Stimulated activated naive CD8-positive, alpha-beta T cell treated with anti-CD3 and anti-CD28 coated beads, Interleukin-15, Interleukin-2, amounts not matched to agents 100 U/mL and 50 U/mL, for 24 hours (primary cell): ENCODE results near the gene KLF9.
A peak's percentile ranks its signal among the peaks of the same experiment; 100 is the strongest.

Source experiments
- ATAC-seq: fragments of 150-1000 bp; cut with Tn5 transposase; one replicate; pipeline ENCODE4 v1.10.0; 2021
- DNase-seq: peaks from one replicate; pipeline ENCODE4 v3.0.0; 2021

Gene KLF9

GRCh38 chr9:70421272-70422180, 7.1 kb upstream of the KLF9 start:
- peak; percentile 30 for DNase-seq

GRCh38 chr9:70420441-70421271, 6.2 kb upstream of the KLF9 start:
- ATAC-seq (peak; percentile 12), DNase-seq (peak; percentile 65)

More at GRCh38 chr9:70421272-70422180, 7.1 kb upstream of the KLF9 start:
- ATAC-seq, result no peak

GRCh38 chr9:70419556-70420440, 5.3 kb upstream of the KLF9 start:
- ATAC-seq, result peak; percentile 62

DNA sequence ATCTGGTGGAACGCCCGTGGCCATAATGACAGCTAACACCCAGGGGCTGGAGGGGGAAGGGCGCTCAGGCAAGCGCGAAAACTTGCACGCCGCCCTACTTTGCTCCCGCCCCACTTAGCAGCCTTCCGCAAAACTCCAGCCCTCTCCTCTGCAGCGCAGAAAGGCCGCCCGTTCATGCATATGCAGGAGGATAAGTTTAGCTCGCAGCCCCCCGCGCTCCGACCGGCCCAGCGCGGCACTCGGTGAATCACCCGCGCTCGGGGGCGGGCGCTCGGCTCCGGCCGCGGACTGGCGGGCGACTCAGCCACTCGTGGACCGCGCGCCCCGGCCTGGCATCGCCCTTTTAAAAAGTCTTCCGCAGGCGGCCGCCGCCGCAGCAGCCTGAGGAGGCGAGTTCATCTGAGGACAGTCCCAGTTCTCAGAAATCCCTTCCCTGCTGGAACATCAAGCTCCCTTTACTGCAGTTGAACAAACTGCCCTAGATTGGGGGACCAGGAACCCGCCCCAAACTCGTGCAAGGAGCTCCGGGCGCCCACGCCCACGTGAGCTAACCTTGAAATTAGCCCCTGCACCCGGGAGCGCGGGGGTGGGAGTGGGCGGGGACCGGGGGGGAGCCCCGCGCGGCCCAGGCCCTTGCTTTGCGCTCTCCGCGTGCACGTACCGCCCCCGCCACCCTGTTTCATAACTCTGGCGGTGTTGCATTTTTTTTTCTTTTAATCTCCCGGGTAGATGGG, 4.5 kb upstream of the KLF9 start:
- peak; percentile 50 for ATAC-seq
- DNase-seq, result peak; percentile 87

More at GRCh38 chr9:70419556-70420440, 5.3 kb upstream of the KLF9 start:
- DNase-seq, result peak; percentile 83

DNA sequence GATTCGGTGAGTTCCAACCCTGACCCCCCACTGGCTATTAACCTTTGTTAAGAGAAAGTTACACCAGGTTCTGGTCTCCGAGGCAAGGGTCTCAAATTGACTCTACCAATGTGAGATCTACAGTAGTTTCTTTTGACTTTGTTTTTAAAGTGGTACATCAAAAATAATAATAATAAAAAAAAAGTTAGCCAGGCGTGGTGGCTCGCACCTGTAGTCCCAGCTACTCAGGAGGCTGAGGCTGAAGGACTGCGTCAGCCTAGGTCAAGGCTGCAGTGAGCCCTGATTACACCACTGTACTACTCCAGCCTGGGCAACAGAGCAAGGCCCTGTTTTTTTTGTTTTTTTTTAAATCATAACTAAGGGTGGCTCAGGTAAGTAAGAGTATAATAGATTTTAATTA, 1.0 kb upstream of the KLF9 start:
- DNase-seq (no peak), ATAC-seq (no peak)

DNA sequence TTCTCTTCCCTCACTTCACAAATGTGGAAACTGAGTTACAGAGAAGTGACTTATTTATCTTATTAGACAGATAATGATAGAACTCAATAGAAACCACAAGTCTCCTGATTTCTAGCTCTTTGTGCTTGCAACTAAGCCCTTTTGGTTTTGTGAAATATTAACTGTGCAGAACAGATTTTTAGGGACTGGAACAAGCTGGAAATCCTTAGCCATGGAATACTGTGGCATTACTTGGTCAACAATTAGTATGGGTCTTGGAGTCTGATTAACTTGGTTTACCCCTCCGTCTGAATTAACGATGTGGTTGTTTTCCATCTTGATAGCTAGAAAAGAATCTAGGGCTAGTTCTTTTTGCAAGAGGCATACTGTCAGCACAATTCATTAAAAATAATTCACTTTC, 584 bp upstream of the KLF9 start:
- no peak for ATAC-seq

GRCh38 chr9:70413464-70413798, 1.0 kb downstream of the KLF9 start:
- ATAC-seq, result peak; percentile 5
- DNase-seq, result peak; percentile 75

More for the DNA sequence above, 584 bp upstream of the KLF9 start:
- DNase-seq, result no peak

DNA sequence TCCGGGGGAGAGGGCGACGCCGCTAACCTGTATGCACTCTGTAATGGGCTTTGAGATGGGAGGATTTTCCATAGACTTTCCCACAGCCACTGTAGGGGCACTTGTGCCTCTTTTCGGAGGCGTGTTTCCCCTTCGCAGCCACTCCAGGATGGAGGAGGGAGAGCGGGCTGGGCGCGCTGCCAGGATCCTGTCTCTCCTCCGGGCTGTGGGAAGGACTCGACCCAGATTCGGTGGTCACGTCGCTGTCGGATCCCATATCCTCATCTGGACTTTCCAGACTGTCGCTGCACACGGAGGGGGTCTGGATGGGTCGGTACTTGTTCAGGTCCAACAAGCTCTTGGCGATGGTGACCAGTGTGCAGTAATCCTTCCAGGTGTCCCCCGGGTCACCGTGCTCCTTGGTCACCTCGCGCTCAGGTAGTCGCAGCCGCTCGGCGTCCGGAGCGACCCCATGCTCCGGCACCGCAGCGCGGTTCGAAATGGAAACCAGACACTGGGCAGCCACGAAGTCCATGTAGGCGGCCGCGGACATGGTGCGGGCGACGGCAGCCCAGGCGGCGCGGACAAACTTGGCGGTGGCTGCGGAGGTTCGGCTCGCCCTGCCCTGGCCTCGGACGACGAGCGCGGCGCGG, 1.5 kb downstream of the KLF9 start:
- DNase-seq (no peak), ATAC-seq (no peak)

DNA sequence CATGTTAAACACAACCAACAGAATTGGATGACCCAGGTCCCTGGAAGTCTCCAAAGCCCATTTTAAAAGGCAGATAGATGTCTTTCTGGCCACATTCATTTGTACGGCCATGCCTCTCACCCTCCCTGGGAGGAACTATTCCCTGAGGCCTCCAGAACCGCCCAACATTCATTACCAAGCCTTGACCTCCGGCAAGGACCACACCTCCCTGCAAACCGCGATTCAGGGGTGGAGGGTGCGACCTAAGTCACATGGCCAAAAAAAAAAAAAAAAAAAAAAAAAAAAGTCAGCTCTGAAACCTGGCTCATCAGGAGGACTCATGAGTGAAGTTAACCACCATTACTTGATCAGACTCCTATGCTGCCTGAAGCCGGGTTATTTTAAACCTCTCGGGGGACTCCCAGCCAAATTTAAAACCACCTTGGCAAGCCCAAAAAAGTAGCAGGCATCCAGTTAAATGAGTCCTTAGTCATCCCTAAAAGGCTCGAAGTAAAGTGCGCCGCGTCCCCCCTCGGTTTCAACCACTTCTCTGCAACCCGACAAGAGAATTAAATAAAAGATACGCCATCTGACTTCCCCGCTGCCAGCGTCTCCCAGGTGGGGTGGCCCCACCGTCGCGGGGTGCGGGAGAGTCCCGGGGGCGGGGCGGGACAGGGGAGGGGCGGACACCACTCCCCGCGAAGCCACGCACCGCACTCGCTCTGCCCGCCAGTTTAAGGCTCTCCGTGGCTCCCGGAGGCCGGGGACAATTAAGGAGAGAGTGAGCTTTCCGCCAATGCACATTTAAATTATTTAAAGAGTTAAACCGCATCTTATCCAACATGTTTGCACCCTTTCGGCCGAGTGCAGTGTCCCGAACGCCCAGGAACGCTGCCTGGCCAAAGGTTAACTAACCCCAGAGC, 2.3 kb downstream of the KLF9 start:
- ATAC-seq, result peak; percentile 56
- DNase-seq, result peak; percentile 78

GRCh38 chr9:70411121-70411929, 3.1 kb downstream of the KLF9 start:
- ATAC-seq (peak; percentile 32), DNase-seq (peak; percentile 66)

GRCh38 chr9:70410368-70410767, 4.1 kb downstream of the KLF9 start:
- ATAC-seq (no peak), DNase-seq (no peak)

DNA sequence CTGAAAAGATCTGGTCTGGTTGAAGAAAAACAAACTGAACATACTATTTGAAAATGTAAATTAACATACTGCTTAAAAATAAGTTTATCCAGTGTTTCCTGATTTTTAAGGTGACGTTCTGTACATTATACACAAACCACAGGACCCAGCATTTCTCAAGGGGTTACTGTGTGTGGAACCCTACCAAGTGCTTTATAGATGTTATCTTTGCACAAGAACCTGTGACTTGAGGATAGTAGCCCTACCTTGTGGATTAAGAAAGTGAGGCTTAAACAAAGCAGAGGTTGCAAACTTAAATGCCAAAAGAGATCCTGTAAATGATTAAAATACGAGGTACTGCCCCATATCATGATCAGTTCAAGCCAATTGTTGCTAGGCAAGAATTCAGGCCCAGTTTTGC, 4.7 kb downstream of the KLF9 start:
- ATAC-seq (no peak), DNase-seq (no peak)

GRCh38 chr9:70409280-70409679, 5.2 kb downstream of the KLF9 start:
- ATAC-seq, result no peak
- DNase-seq, result no peak

- DNase-seq (no peak), ATAC-seq (no peak)
Measured at GRCh38 chr9:70408393-70409040, 5.9 kb downstream of the KLF9 start.

DNA sequence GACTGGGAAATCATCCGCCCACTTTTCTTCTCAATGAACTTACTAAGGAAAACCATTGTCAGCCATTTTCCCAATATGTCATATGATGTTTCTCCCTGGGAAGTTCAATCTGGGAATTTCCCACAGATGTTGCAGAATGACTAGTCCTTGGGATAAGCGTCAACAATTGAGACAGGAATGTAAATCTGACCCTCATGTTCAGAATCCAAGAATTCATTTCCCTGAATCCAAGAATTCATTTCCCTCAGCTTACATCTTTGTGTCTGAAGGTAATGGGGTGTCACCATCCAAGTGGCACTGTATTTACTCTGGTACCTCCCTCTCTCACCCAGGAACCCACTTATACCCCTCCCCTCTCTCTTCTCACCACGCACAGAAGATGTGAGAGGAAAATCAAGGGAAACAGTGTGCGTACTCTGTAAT, 7.4 kb downstream of the KLF9 start:
- ATAC-seq (no peak), DNase-seq (no peak)

- peak; percentile 48 for DNase-seq
Measured at GRCh38 chr9:70406434-70406862, 8.0 kb downstream of the KLF9 start.

GRCh38 chr9:70405808-70406433, 8.5 kb downstream of the KLF9 start:
- DNase-seq (no peak), ATAC-seq (peak; percentile 57)

More at GRCh38 chr9:70406434-70406862, 8.0 kb downstream of the KLF9 start:
- peak; percentile 88 for ATAC-seq

GRCh38 chr9:70404261-70404660, 10.2 kb downstream of the KLF9 start:
- no peak for DNase-seq
- no peak for ATAC-seq
